Hypothalamus (tissue), 51 donors: Measurements from ENCODE around the gene CDH13.

Experiments
- DNase-seq, 51 donors: peaks; one replicate each; lab custom pipeline; 2025; lab: John Stamatoyannopoulos, UW

The CDH13 gene

DNA sequence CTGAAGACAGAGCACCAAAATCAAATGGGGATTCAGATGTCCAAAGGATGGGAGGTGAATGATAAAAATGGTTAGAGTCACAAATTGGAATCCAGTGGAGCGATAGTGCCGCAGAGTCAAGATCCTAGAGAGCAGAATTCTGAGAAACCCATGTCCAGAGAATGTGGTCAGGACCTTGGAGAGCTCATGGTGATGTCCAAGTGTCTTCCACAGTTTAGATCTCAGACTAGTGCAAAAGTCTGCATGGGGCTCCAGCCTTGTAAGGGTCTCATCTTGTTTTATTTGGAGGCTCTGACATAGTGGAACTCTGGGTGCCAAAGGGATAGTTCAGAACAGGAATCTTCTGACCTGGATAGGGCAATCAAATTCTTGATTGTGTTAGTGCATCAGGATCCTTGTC lies 935.1 kb downstream of the CDH13 start:
- DNase-seq = no peak

DNA sequence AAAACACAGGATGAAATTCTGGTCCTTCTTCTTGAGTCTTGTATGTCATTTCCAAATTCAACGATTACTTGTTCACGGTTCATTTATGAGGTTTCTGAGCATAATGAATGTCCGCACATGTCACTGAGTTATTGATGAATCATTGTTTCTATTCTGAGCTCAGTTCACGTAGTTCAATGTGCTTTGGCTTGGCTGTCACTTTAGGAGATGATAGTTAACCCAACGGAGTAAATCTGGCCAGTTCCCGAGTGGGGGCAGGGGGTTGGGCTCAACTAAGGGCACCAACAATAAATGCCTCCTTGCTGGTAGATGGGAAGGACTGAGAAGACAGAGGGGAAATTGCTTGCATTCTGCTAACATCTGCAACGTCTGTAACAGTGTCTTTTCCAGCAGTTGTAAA lies 941.6 kb downstream of the CDH13 start:
- no peak for DNase-seq

DNA sequence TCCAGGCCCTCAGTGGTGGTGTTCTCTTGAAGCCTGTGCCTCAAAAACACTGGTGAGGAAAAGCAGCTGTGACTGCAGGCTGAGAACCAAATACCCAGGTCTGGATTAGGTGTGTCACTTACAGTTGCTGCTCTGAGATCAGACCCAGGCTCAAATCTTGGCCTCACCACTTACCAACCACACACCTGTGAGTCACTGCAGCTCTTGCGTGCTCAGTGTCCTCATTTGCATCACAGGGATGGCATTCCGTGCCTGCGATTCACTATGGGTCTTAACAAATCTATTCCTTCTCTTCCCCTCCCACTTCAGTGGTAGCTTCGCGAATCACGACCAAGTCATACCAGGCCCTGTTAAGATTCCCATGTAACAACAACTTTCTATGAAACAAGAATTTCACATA lies 947.6 kb downstream of the CDH13 start:
- DNase-seq = no peak

DNA sequence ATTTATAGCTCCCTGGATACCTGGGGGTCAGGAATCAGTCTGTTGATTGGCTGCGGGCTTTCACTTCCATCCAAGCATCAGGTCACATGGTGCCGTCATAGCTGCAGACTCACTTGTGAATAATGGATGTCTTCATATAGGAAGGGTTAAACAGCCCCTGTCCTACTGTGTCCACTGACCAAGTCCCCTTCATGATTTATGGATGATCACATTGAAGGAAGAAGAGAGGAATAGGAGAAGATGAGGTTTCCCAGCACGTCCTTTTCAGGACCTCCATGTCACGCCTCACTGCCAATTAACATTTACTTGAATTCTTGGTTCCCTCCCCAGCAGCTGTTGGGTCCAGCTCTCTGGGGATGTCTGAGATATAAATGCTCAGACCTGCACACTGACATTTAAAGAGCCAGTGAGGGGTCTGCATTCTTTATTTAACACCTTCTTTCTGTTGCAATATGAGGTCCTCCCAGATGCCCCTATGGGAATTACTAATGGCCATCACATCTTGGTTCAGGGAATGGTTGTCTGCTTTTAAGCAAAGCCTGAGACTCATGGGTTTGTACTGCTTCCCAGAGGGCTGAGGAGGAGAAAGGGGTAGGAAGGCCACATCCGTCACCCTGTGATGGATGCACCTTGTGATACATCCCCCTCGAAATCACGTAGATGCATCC lies 950.4 kb downstream of the CDH13 start:
- no peak for DNase-seq

DNA sequence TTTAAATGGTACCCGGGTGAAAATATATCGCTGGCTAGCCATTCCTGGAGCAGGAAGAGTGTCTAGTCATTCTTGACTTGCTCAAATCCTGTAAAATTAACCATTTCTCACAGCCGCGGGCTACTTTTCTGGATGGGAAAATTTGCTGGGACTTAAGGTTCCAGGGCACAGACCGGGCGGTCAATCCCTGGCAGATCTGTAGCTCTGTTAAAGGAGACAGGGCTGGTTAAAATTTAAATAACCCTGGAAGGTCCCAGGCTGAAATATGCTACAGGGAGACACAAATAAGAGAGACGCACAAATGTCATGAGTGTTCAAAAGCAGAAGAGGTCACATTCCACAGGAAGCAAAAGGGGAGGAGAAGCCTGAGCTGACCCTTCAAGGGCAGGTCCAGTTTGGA lies 951.4 kb downstream of the CDH13 start:
- DNase-seq = no peak

DNA sequence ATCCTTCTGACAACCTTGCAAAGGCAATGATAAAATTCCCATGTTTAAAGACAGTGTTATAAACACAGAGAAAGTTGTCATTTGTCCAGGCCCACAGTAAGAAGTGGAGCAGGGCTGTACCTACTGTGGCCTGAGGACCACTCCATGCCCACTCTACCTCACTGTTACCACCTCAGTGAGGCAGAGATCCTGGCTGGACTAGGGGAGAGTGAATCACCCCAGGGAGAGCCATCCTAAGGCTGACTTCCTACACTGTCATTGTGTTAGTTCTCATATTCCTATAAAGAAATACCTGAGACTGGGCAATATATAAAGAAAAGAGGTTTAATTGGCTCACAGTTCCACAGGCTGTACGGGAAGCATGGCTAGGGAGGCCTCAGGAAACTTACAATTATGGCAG lies 952.3 kb downstream of the CDH13 start:
- DNase-seq = no peak

DNA sequence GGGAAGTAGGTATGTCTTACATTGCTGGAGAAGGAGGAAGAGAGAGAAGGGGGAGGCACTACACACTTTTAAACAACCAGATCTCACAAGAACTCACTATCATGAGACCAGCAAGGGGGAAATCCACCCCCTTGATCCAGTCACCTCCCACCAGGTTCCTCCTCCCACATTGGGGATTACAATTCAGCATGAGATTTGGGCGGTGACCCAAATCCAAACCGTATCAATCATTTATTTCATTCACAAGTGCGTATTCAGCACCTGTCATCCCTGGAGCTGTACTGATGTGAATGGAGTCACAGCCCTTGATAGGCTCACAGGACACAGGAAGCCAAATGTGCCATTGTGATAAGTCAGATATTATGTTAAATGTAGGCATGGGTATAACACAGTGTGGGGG lies 952.7 kb downstream of the CDH13 start:
- no peak for DNase-seq

DNA sequence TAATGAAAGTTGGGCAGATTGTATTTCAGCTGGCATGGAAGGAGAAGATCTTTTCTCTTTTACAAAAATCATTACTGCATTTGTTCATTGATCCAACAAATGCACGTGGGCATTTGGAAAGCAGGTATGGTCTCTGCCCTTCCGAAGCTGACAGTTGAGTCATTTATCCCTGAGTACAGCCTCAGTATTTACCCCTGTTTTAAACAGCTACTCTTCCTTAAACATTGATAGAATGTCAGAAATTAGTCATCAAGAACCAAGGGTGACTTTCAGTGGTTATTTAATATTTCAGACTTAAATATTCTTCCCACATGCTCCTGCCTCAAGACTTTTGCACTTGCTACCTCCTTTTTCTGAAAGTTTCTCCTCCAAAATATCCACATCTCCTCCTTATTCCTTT lies 954.3 kb downstream of the CDH13 start:
- DNase-seq = no peak

DNA sequence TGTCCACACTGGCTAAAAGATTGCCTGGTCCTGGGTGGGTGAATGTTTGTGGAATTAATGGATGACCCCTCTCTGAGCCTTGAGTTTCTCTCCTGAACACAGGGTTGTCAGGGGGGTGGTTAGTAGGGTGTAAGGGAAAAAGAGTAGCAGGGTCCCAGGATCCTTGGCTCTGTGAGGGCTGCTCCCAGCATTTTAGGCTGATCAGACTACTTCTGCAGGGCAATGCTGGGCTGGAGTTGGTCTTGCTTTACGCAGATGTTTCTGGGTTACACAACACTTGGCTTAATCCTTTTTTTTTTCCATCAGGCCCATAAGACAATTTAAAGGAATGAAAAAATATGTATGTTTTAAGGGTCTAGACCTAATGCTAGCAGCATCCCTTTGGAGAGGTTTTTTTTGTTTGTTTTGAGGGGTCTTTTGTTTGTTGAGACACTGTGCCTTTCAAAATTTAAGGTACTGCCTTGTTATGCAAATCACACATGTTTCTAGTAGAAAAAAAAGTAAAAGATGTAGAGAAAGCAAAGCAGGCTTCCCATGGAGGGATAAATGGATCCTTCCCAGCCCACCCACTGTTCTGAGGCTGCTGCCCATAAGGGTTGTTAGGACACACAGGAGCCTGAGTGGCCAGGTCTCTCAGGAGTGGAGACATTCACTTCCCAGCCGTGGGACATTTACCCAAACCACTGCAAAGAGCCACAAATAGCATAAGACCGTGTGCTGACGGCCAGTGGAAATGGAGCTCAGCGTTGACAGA lies 955.4 kb downstream of the CDH13 start:
- no peak for DNase-seq

DNA sequence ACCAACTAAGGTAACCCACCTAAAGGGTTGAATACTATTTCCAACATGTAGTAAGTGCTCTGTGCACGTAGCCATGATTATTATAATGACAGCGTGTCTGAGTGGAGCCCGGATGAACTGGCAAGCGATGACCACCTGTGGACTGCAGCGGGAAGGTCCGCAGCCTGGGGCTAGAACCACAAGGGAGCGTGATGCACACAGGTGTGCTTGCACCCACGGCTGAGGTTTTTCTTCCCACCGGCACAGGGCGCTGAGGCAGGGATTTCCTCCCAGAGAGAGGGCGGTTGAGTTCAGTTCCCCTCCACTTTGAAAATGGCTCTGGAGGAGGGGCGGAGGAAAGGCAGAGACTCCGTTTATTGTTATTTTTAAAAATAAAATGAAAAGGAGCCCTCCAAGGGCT lies 959.3 kb downstream of the CDH13 start:
- DNase-seq = no peak

DNA sequence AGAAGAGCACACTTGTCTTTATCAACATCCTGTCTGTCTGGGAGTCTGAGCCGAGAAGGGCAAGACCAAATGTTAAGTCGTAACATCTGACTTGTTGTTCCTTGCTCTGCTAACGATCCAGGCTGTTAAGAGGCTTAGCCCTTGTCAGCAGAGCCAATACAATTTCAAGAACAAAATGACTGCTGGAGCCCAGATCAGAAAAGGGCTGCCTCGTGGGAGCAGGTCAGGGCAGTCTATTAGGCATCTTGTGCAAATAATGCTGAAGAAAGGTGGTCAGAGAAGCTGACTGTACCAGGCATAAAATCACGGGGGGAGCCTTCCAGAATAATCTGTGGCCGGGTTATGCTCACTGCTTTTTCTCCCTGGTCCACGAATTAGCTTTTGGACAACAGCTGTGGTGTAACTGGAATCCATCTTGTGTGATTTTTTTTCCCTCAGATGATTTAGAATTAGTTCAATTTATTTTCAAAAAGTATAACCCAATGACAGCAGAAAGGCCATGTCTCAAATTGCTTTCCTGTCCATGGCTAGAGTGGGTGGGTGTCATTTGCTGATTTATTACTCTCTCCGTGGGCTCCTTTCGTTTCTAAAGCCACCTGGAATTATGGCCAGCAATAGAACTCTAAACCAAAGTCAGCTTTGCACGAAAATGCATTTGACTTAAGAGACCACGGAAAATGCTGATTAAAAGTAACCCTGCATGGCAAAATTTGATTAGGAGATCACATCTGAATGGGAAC lies 959.9 kb downstream of the CDH13 start:
- no peak for DNase-seq

DNA sequence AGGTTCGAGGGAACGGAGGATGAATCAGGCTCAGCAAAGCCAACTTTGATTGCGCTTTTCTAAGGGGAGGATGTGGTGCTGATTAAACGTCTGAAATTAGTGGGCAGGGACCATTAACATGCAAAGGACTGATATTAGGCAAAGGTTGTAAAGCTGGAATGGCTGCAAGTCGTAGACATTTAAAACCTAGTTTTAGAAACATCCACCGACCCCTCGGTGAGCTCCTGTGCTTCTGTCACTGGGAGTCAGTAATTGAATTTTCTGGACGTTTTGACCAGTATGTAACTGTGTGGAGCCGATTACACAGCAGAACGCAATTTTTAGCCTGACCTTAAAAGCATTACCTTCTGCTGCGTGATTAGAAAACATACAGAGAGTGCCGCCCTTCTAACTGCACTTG lies 960.4 kb downstream of the CDH13 start:
- no peak for DNase-seq

DNA sequence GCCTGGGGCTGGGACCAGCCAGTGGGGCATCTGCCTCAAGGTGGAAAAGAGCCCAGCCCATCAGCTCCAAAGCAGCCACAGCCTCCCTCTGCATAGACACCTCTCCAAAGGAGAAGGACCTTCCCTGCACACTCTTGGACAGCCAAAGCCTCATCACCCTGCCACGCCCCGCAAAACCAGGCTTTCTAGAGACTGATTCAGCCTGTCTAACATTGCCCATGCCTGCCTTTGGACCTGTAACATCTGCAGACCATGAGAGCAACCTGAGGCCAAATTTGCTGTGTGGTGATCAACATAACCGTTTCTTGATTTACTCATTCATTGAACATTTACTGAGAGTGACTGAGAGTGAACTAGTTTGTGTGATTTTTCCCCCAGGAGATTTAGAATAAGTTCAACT lies 961.3 kb downstream of the CDH13 start:
- no peak for DNase-seq

DNA sequence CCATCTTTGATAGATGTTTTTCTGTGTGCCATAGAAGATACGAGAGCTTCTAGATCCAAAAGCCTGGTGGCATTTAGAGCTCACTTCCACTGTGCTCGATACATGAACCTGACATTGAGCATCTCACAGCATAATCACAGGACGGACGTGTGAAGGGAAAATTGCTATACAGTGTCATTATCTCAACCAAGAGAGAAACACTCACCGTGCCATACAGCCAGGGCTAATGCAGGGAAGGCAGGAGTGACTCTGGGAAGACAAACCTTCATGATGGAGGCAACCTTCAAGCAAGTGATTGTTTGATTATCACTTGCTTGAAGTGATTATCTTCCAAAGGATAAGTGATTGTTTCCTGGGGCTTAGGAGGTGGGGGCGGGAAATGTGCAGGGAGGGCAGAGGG lies 962.8 kb downstream of the CDH13 start:
- DNase-seq = no peak

DNA sequence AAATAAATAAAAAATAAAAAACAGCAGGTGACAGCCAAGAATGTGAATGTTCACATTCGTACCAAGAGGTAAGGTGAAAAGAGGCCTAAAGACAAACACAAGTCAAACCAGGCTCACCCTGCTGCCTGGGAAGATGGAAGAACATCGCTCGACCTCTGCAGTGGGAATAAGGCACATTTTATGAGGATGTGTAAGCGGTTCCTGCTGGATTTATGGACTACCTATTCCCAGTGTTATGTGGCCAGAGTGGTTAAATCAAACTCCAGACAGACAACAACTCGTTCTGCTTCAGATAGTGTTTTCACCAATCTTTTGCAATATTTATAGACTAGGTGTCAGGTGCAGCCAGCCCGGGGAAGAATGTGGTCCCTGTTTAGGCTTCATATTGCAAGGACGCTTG lies 966.0 kb downstream of the CDH13 start:
- DNase-seq = no peak

DNA sequence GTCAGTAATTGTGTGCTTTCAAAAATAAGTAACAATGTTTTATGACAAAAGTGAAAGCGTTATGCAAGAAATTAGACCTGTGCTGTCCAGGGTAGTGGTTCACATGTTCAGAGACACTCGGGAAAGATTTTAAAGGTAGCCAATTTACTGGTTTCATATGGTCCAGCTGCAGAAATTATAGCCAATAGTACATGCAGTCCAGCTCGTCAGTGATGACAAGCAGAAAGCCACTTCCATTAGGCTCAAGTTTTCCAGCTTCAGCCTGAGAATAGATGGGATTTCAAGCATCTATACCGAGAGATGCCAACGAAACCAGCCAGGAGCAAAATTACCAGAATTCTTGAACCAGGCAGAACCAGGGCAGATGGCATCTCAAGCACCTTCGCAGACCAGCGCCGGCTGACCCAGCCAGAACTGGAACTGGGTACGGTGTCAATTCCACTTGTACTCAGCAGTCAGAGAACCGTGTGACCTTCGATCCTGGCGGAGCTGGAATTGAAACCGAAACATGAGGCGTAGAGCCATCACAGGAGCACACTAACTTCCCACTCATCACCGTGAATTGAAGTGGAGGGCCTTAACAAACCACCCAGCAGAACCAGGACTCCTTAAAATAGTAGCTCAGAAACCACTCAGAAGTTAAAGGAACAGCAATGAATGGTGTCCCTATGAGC lies 973.2 kb downstream of the CDH13 start:
- peak in 1 of 51 donors; percentile 3 for DNase-seq

DNA sequence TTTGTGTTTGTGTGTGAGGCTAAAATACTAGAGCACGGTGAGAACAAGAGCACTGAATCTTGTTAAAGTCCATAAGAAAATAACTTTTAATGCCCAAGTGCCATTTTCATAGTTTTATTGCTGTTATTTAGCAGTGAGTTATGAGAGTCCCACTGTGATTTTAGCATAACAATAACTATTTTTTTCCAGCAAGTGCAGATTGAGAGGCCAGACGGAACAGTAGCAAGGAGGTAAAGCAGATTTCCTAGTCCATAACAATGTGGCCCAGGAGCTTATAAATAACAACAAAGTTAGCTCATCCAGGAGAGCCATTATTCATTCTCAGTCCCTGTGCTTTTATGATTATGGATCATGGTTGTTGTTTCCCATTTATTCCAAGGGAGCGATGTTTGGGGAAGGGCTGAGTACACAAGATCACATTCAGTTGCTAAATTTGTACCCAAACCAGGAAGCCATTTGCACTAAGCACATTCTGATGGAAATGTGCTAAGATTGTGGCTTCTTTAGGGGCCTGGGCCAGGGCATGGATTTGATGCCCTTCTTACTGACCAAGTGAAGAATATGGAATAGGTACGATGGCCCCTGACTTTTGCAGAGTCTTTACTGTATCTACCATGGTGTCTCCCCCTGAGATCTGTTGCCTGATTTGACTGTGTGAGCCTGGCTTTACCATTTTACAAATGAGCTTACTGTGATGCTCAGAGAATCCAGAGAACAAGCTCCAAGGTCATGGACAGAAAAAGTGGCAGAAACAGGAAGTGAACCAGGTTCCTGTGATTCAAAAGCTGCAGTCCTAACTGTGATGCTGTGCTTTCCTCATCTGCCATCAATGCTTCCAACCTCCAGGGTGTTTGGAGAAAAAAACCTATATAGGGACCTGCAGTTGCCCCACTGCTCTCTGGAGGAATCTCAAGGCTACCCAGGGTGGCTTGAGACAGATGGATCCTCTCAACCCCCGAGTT lies 976.3 kb downstream of the CDH13 start:
- DNase-seq = no peak

DNA sequence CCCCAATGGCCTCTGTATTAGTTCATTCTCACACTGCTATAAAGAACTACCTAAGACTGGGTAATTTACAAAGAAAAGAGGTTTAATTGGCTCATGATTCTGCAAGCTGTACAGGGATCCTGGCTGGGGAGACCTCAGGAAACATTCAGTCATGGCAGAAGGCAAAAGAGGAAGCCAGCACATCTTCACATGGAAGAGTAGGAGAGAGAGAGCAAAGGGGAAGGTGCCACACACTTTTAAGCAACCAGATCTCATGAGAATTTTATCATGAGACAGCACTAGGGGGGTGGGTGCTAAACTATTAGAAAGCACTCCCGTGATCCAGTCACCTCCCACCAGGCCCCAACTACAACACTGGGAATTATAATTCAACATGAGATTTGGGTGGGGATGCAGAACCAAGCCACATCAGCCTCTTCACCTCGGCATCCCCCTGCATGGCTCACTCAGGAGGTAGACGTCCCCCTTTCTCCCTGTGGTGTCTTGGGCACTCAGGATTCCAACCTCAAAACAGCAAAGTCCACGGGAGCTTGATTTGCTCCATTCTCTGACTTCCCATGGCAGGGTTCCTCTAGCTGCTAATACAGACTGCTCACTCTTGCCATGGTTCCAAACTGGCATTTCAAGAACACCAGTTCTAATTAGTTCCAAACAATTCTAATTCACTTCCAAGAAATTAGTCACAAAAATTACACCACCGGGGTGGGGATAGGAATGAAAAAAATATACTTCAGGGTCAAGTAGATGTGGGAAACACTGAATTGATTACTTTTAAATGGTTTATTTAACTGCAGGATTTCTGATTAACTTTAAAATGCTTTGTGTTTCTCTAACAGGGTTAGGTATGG lies 977.2 kb downstream of the CDH13 start:
- no peak for DNase-seq

DNA sequence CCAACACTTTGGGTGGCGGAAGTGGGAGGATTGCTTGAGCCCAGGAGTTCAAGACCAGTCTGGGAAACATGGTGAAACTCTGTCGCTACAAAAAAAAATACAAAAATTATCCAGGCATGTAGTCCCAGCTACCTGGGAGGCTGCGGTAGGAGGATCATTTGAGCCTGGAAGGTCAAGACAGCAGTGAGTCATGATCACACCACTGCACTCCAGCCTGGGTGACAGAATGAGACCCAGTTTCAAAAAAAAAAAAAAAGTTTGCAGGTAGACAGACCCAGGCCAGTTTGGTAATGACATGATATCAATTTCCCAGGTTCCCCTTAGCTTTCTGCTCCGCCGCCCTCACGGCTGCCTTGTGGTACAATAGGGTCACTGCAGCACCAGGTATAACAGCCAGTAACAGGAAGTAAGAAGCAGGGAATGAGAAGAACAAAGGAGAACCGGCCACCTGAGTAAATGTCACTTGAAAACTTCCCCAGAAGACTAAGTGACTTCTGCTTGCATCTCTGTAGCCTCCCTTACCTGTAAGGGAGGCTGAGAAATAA lies 979.8 kb downstream of the CDH13 start:
- no peak for DNase-seq
